ENCODE results near the gene SETD1A.

DNA sequence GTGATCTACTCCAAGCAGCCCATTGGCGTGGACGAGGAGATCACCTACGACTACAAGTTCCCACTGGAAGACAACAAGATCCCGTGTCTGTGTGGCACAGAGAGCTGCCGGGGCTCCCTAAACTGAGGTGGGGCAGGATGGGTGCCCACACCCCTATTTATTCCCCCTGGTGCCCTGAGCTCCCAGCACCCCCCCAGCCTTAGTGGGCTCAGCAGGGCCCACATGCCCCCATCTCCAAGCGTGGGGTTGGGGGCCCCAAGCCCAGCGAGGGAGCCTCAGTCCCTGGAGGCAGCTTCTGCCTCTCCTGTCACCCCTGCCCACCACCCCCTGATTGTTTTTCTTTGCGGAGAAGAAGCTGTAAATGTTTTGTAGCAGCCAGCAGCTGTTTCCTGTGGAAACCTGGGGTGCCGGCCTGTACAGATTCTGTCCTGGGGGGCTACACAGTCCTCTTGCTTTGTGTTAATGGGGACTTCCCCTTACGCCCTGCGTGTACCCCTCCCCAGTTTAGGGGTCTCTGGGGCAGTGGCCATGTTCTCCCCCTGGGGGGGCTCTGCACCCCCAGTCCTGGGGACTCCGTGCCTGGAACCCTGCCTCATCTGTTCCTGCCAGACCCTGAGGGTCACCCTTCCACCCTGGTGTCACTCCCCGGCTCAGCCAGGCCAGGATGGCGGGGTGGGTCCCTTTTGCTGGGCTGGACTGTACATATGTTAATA lies 26.5 kb downstream of the SETD1A start:
- TF ChIP-seq POLR2A (IDR thresholded peaks at IDR 0.05; ENCODE audit: low read length) (no peak), GATA1 (IDR thresholded peaks at IDR 0.05; ENCODE audit: low read depth, low read length) (no peak)
